Activated CD8-positive, alpha-beta memory T cell treated with anti-CD3 and anti-CD28 coated beads for 36 hours (primary cell): Measurements from ENCODE around the gene APC2. TPM values are rescaled to one million over a fixed set of nuclear protein-coding genes. Genes with fewer than 3 reads are reported as not detected.

Experiments
- total RNA-seq, 2 experiments: library from RNA; stranded (reverse); gene quantifications; one replicate each; pipeline ENCODE4 v1.2.3, GENCODE V29; 2021

Gene APC2
- total RNA-seq, 2 experiments from 2014 or later: 0.06 to 0.13 TPM

Other genes with a start within 250 kb of the APC2 start
- 10 to 100 TPM; 58.7 to 62.5 TPM for gene STK11, start 244.3 kb upstream of the APC2 start, total RNA-seq
- gene CBARP, start 212.1 kb upstream of the APC2 start, total RNA-seq: 1 to 10 TPM in 1 of 2 experiments, under 1 TPM in 1; 0.95 to 1.1 TPM
- gene ATP5F1D, start 208.4 kb upstream of the APC2 start, total RNA-seq: 100 to 1,000 TPM; 193 to 194 TPM
- gene MIDN, start 201.5 kb upstream of the APC2 start, total RNA-seq: 10 to 100 TPM; 45.3 to 50.0 TPM
- 100 to 1,000 TPM; 207 to 210 TPM for gene CIRBP, start 180.8 kb upstream of the APC2 start, total RNA-seq
- 100 to 1,000 TPM; 105 to 112 TPM for gene FAM174C, start 174.6 kb upstream of the APC2 start, total RNA-seq
- gene EFNA2, start 164.2 kb upstream of the APC2 start, total RNA-seq: not detected
- gene NDUFS7, start 66.2 kb upstream of the APC2 start, total RNA-seq: 100 to 1,000 TPM in 1 of 2 experiments, 10 to 100 TPM in 1; 99.4 to 104 TPM
- gene GAMT, start 48.6 kb upstream of the APC2 start, total RNA-seq: 10 to 100 TPM; 29.3 to 30.8 TPM
- 100 to 1,000 TPM; 295 to 300 TPM for gene DAZAP1, start 42.5 kb upstream of the APC2 start, total RNA-seq
- gene RPS15, start 11.7 kb upstream of the APC2 start, total RNA-seq: 1,000 to 10,000 TPM; 1,429 to 1,438 TPM
- gene C19orf25, start 29.1 kb downstream of the APC2 start, total RNA-seq: 10 to 100 TPM; 33.4 to 36.5 TPM
- 1 to 10 TPM; 1.3 TPM for gene PCSK4, start 40.2 kb downstream of the APC2 start, total RNA-seq
- gene REEP6, start 41.1 kb downstream of the APC2 start, total RNA-seq: 1 to 10 TPM; 2.0 to 2.3 TPM
- gene ADAMTSL5, start 62.9 kb downstream of the APC2 start, total RNA-seq: 1 to 10 TPM; 1.6 to 2.6 TPM
- gene PLK5, start 74.0 kb downstream of the APC2 start, total RNA-seq: not detected
- 10 to 100 TPM; 11.0 to 11.9 TPM for gene MEX3D, start 118.2 kb downstream of the APC2 start, total RNA-seq
- gene MBD3, start 142.7 kb downstream of the APC2 start, total RNA-seq: 100 to 1,000 TPM; 127 to 130 TPM
- 100 to 1,000 TPM; 254 to 264 TPM for gene UQCR11, start 155.3 kb downstream of the APC2 start, total RNA-seq
- gene TCF3, start 202.5 kb downstream of the APC2 start, total RNA-seq: 100 to 1,000 TPM; 103 to 109 TPM